Amniotic stem cell (primary cell): Measurements from ENCODE around the gene LRRC39.

Experiments
- DNase-seq: peaks from one replicate; lab custom pipeline; 2025; lab: John Stamatoyannopoulos, UW

The LRRC39 gene

GRCh38 chr1:100146958-100147357, 31.1 kb downstream of the LRRC39 start:
- no peak for DNase-seq

GRCh38 chr1:100145116-100145515, 32.9 kb downstream of the LRRC39 start:
- no peak for DNase-seq

- DNase-seq: no peak
These were observed 35.7 kb downstream of the LRRC39 start for GRCh38 chr1:100142343-100142742.

- no peak for DNase-seq
These were observed 36.9 kb downstream of the LRRC39 start for GRCh38 chr1:100141192-100141591.

- DNase-seq: no peak
These were observed 40.5 kb downstream of the LRRC39 start for GRCh38 chr1:100137602-100138001.

- DNase-seq: no peak
These were observed 43.2 kb downstream of the LRRC39 start for GRCh38 chr1:100134872-100135271.

- DNase-seq: peak; percentile 96
These were observed 45.2 kb downstream of the LRRC39 start, which contains the start of the genes SASS6 and TRMT13 for GRCh38 chr1:100132566-100133477. TSS of gene SASS6 (minus strand) at chr1:100132930. CDS start at chr1:100132814, 116 bp downstream. TSS of gene TRMT13 (plus strand) at chr1:100133163. CDS start at chr1:100133169, 6 bp downstream.

GRCh38 chr1:100131623-100132022, 46.4 kb downstream of the LRRC39 start:
- DNase-seq: no peak

- DNase-seq: no peak
These were observed 47.4 kb downstream of the LRRC39 start for GRCh38 chr1:100130552-100131077.

- DNase-seq: no peak
These were observed 50.8 kb downstream of the LRRC39 start for GRCh38 chr1:100127226-100127625.

GRCh38 chr1:100122177-100122576, 55.9 kb downstream of the LRRC39 start:
- DNase-seq: no peak

GRCh38 chr1:100115524-100115923, 62.5 kb downstream of the LRRC39 start:
- DNase-seq: no peak

GRCh38 chr1:100109554-100110066, 68.4 kb downstream of the LRRC39 start:
- no peak for DNase-seq

GRCh38 chr1:100107696-100108095, 70.4 kb downstream of the LRRC39 start:
- DNase-seq: no peak

GRCh38 chr1:100101564-100101963, 76.5 kb downstream of the LRRC39 start:
- DNase-seq: no peak

GRCh38 chr1:100100202-100100601, 77.9 kb downstream of the LRRC39 start:
- DNase-seq: no peak
